ENCODE data around the gene SIDT1.

The SIDT1 gene

DNA sequence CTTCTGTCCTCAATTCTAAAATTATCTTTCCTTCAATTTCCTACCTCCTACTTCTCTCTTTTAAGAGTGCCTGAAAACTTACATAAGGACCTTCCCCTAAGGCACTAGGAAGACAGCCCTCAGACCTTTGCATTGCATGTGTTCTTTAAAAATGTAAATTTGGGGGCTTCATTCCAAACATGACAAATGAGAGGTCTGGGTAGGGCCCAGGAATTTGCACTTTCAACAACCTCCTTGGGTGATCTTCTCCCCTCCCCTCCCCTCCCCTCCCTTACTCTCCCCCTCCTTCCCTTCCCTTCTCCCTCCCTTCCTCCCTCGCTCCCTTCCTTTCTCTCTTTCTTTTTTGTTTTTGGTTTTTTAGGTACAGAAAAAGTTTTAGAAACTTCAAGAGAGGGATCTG lies 145.4 kb downstream of the SIDT1 start:
- no peak for DNase-seq (ENCODE audit: low read depth in 4 of 4, low spot score in 1 of 4)

DNA sequence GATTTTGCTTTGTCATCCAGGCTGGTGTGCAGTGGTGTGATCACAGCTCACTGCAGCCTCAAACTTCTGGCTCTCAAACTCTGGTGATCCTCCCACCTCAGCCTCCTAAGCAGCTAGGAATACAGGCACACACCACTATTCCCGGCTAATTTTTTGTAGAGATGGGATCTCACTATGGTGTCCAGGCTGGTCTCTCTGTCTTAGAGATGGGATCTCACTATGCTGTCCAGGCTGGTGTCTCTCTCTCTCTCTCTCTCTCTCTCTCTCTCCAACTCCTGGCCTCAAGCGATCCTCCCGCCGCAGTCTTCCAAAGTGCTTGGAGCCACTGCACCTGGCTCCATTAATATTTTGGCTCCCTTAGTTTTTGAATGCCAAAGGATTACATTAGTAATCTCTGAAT lies 146.4 kb downstream of the SIDT1 start:
- DNase-seq (ENCODE audit: low read depth in 4 of 4, low spot score in 1 of 4) = no peak

Measured in stimulated activated CD4-positive, alpha-beta T cell treated with anti-CD3 and anti-CD28 coated beads, Interleukin-1b, Interleukin-23, amount 100 ng/mL, for 24 hours (primary cell).